T-cell (primary cell): Measurements from ENCODE around the gene NCAPG2. TPM values are rescaled to one million over a fixed set of nuclear protein-coding genes. Genes with fewer than 3 reads are reported as not detected.

Experiments used
- ATAC-seq, 4 experiments: fragments of 200-7000 bp in 3 of 4; fragments of 150-1000 bp in 1 of 4; cut with Tn5 transposase; replicated peaks in 1 of 4; 1 replicate in 3 of 4; 2 replicates in 1 of 4; pipeline ENCODE4 v1.10.0; 2021; ENCODE audit warnings: moderate library complexity in 3 of 4, mild to moderate bottlenecking in 2 of 4, moderate number of reproducible peaks in 1 of 4
- CTCF ChIA-PET, 2 donors: fragments of 300-600 bp; sonication (Branson Sonifier 250); formaldehyde crosslinking; loops; one replicate each; lab custom pipeline; 2022; ENCODE audit warnings: antibody characterized with exemption in 2 of 2; lab: Charles Lee
- POLR2A ChIA-PET, 2 donors: fragments of 300-600 bp; sonication (Branson Sonifier 250); formaldehyde crosslinking; loops; one replicate each; lab custom pipeline; 2022; ENCODE audit warnings: antibody characterized with exemption in 2 of 2; lab: Charles Lee
- DNase-seq, 35 experiments: peaks; one replicate each; pipeline versions ENCODE4 v3.0.0 to v3.0.0-alpha.2; 2013 to 2023
- H3K27ac ChIP-seq: one replicate; pipeline ENCODE4 v1.5.1; 2013; ENCODE audit warnings: low read length
- H3K27me3 ChIP-seq, 2 experiments: replicated peaks in 1 of 2; 1 replicate in 1 of 2; 2 replicates in 1 of 2; pipeline versions ENCODE4 v1.6.1 to v1.7.0; 2013; ENCODE audit warnings: low read length in 1 of 2, mixed read lengths in 1 of 2; ENCODE audit not compliant: control insufficient read depth in 2 of 2, insufficient read depth in 2 of 2; ENCODE audit errors: extremely low read depth in 1 of 2
- H3K36me3 ChIP-seq, 2 donors: 1 replicate in 1 of 2; 2 replicates in 1 of 2; pipeline versions ENCODE4 v1.6.1 to v1.7.0; 2013; ENCODE audit warnings: low read length in 1 of 2; ENCODE audit not compliant: control insufficient read depth in 2 of 2, insufficient read depth in 1 of 2; ENCODE audit errors: extremely low read depth in 1 of 2
- H3K4me1 ChIP-seq, 2 experiments: 1 replicate in 1 of 2; 2 replicates in 1 of 2; pipeline versions ENCODE4 v1.6.1 to v1.7.0; 2013; ENCODE audit warnings: low read length in 2 of 2, mixed read lengths in 1 of 2; ENCODE audit not compliant: insufficient read depth in 2 of 2, control insufficient read depth in 1 of 2; ENCODE audit errors: extremely low read depth in 1 of 2
- H3K4me3 ChIP-seq, 2 donors: 1 replicate in 1 of 2; 2 replicates in 1 of 2; pipeline versions ENCODE4 v1.5.1 to v1.7.0; 2013; ENCODE audit warnings: mild to moderate bottlenecking in 2 of 2, low read length in 1 of 2, moderate library complexity in 1 of 2; ENCODE audit not compliant: control insufficient read depth in 1 of 2; ENCODE audit errors: extremely low read depth in 1 of 2
- H3K9me3 ChIP-seq: 2 replicates; pipeline ENCODE4 v1.7.0; 2013
- H3K27ac Mint-ChIP-seq, 2 donors: one replicate each; pipeline ENCODE4 v1.8.0; 2020 to 2021; ENCODE audit warnings: mild to moderate bottlenecking in 2 of 2, mixed read lengths in 2 of 2
- H3K27me3 Mint-ChIP-seq, 2 donors: one replicate each; pipeline ENCODE4 v1.8.0; 2021 to 2022; ENCODE audit warnings: mixed read lengths in 2 of 2
- H3K36me3 Mint-ChIP-seq: one replicate; pipeline ENCODE4 v1.8.0; 2021; ENCODE audit warnings: mixed read lengths
- H3K4me1 Mint-ChIP-seq, 3 donors: one replicate each; pipeline ENCODE4 v1.8.0; 2020 to 2022; ENCODE audit warnings: mixed read lengths in 3 of 3, mild to moderate bottlenecking in 1 of 3
- H3K4me3 Mint-ChIP-seq, 3 donors: one replicate each; pipeline ENCODE4 v1.8.0; 2020 to 2022; ENCODE audit warnings: mild to moderate bottlenecking in 3 of 3, mixed read lengths in 3 of 3, moderate library complexity in 3 of 3
- H3K9me3 Mint-ChIP-seq, 3 donors: one replicate each; pipeline ENCODE4 v1.8.0; 2020 to 2022; ENCODE audit warnings: mixed read lengths in 3 of 3
- WGBS: methylation state at CpG from one replicate; pipeline ENCODE4 v1.1.5; 2013; ENCODE audit warnings: missing lambda C conversion rate; ENCODE audit not compliant: insufficient coverage; 5-methylcytosine and 5-hydroxymethylcytosine counted together
- total RNA-seq, 35 experiments: library from RNA in 6 of 35; stranded (reverse) in 6 of 35; fragments of 120-200 nt in 1 of 35; gene quantifications; one replicate each; pipeline versions ENCODE4 v1.2.1 to v1.2.4 and lab custom pipeline; 2013 to 2026

The NCAPG2 gene
- total RNA-seq, 5 donors from 2014 or later (not counting 1 experiment from before 2014, with no cell fraction given) = 6.2 to 14.7 (median 11.9) TPM

DNA sequence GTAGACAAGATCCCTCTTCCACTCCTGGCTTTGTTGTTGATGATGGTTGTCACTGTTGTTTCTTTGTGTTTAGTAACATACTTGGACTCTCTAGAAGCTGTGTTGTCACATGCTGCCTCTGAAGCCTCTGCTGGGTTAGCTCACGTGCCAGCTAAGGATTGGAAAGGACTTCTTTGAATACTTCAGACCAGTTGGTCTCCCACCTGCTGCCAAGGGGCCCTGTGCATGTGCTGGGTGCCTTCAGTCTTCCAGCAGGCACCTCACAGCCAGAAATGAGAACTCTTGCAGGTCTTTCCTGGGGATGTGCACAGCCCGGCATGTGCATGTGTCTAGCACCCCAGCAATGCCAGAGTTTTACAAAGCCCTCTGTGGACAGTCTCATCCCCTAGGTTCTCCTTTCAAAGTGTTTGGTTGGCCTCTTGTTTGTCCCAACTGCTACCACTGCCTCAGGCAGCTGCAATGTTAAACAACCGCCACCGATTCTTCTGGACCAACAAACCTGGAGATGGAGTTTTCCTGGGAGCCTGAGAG, 21.7 kb upstream of the NCAPG2 start:
- 88% methylated on average over 2 of the region's 4 CpGs for WGBS
- POLR2A ChIA-PET = no interaction called here

DNA sequence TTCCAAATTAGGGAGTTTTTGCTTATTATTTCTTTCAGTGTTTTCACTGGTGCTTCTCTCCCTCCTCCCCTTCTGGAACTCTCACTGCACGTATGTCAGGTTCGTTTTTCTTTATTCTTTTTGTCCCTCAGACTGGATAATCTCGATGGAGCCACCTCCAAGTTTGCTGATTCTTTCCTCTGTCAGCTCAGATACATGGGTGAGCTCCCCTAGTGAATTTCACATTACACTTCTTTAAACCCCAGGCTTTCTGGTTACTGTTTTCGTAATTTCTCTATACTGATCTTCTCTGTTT, 20.8 kb upstream of the NCAPG2 start:
- Histone ChIP-seq H3K9me3 (no peaks in the 10 kb centered on the region), H3K27me3 (no peaks in the 10 kb centered on the region), H3K36me3 (peaks cover 2 to 8% of the 10 kb centered on the region in 2 donors), H3K27ac (no peak overlapping the region), H3K4me1 (no peaks in the 10 kb centered on the region), H3K4me3 (no peak overlapping the region)
- peaks cover 8% of the 10 kb centered on the region for H3K36me3 Mint-ChIP-seq
- H3K4me3 Mint-ChIP-seq = no peak overlapping the region
- H3K27me3 Mint-ChIP-seq = no peaks in the 10 kb centered on the region
- no peak overlapping the region for H3K27ac Mint-ChIP-seq
- no peak for DNase-seq
- WGBS = 97% methylated on average over 3 of the region's 4 CpGs
- CTCF ChIA-PET = no interaction called here
- POLR2A ChIA-PET = interaction anchor here in 1 of 2 donors (0.6 kb wide), 1 partner anchor 18 kb away, joined by 6 read pairs; no protein-coding TSS in a partner anchor
- ATAC-seq = no peak
- H3K9me3 Mint-ChIP-seq = no peaks in the 10 kb centered on the region
- peaks cover 0 to 2% (median 0%) of the 10 kb centered on the region in 3 donors for H3K4me1 Mint-ChIP-seq

More for the DNA sequence above, 21.7 kb upstream of the NCAPG2 start:
- peaks cover 14% of the 10 kb centered on the region for H3K36me3 Mint-ChIP-seq
- no peaks in the 10 kb centered on the region for H3K27me3 Mint-ChIP-seq
- ATAC-seq (no peak), DNase-seq (no peak)
- H3K9me3 Mint-ChIP-seq = no peaks in the 10 kb centered on the region
- no peaks in the 10 kb centered on the region for H3K27me3 ChIP-seq
- H3K4me3 ChIP-seq = no peak overlapping the region
- H3K4me1 ChIP-seq = no peaks in the 10 kb centered on the region
- H3K27ac ChIP-seq = no peak overlapping the region
- H3K9me3 ChIP-seq = no peaks in the 10 kb centered on the region
- no peak overlapping the region for H3K4me3 Mint-ChIP-seq
- peaks cover 2 to 11% of the 10 kb centered on the region in 2 donors for H3K36me3 ChIP-seq
- H3K27ac Mint-ChIP-seq = no peak overlapping the region
- CTCF ChIA-PET = no interaction called here
- peaks cover 0 to 2% (median 0%) of the 10 kb centered on the region in 3 donors for H3K4me1 Mint-ChIP-seq

DNA sequence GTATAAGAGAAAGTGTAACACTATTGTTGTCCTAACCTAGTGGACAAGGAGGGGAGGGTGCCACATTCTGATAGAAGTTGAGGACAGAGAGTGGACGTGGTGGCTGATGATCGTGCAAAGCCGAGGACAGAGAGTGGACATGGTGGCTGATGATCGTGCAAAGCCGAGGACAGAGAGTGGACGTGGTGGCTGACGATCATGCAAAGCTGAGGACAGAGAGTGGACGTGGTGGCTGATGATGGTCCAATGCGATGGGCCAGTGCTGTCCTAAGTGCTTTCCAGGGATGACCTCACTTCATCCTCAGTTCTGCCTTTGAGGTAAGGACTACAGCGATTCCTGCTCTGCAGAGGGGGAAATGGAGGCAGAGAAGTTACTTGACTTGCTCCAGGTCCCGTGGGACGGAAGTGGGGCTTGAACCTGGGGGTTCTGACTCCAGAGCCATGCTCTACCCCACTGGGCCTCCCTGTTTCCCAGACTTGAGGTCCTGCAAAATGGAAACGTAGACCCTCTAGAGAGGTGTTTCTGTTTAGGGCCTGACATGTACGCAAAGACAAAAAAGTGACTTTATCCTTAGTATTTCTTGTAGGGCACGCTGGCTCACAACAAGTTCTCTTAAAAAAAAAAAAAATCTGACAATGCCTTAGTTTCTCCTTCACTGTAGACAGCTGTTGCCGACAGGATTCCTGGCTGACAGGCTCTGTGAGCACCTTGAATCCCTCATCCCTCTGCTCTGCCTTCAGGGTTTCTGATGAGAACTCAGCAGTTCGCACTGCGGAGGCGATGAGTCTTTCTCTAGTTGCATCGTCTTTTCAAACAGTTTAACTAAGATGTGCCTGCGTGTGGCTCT, 20.3 kb upstream of the NCAPG2 start:
- no peak for DNase-seq
- peaks cover 0 to 2% (median 0%) of the 10 kb centered on the region in 3 donors for H3K4me1 Mint-ChIP-seq
- no peaks in the 10 kb centered on the region for H3K4me1 ChIP-seq
- H3K4me3 ChIP-seq = no peak overlapping the region
- H3K36me3 ChIP-seq = peaks cover 2 to 3% of the 10 kb centered on the region in 2 donors
- H3K36me3 Mint-ChIP-seq = peaks cover 3% of the 10 kb centered on the region
- ChIA-PET POLR2A (no interaction called here), CTCF (no interaction called here)
- no peak for ATAC-seq
- H3K9me3 ChIP-seq = no peaks in the 10 kb centered on the region
- H3K27me3 Mint-ChIP-seq = no peaks in the 10 kb centered on the region
- no peak overlapping the region for H3K27ac Mint-ChIP-seq
- WGBS = 92% methylated on average over 15 of the region's 21 CpGs
- no peak overlapping the region for H3K4me3 Mint-ChIP-seq
- no peaks in the 10 kb centered on the region for H3K27me3 ChIP-seq
- H3K9me3 Mint-ChIP-seq = no peaks in the 10 kb centered on the region
- H3K27ac ChIP-seq = no peak overlapping the region

DNA sequence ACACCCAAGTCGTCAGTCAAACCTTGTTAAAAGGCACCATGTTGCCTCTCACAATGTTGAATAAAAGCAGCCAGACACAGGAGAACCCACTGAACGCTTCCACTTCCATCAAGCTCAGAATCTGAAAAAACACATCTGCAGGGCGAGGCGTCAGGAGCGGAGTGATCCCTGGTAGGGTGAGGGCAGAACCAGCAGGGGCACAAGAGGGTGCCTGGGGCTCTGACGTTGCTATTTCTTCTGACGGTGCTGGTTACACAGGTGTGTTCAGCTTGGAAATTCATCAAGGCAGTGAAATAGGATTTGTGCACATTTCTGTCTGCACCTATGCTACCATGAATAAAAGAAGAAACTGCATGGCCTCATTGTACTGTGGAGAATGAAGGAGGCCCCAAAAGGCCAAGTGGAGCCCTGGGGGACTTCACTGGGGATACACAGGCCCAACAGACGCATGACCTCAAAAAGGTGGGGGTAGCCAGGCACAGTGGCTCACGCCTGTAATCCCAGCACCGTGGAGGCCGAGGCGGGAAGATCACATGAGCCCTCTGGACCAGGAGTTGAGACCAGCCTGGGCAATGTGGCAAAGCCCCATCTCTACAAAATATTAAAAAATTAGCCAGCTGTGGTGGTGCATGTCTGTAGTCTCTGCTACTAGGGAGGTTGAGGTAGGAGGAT, 19.2 kb upstream of the NCAPG2 start:
- CTCF ChIA-PET = no interaction called here
- Mint-ChIP-seq H3K27ac (no peak overlapping the region), H3K4me1 (peaks cover 0 to 2% (median 0%) of the 10 kb centered on the region in 3 donors), H3K9me3 (no peaks in the 10 kb centered on the region), H3K27me3 (peaks cover 0 to under 1% of the 10 kb centered on the region in 2 donors), H3K36me3 (no peaks in the 10 kb centered on the region), H3K4me3 (no peak overlapping the region)
- POLR2A ChIA-PET = no interaction called here
- WGBS = 93% methylated on average over 11 of the region's 12 CpGs
- Histone ChIP-seq H3K27me3 (no peaks in the 10 kb centered on the region), H3K36me3 (peaks cover 0 to 2% of the 10 kb centered on the region in 2 donors), H3K4me1 (no peaks in the 10 kb centered on the region), H3K4me3 (no peak overlapping the region), H3K9me3 (no peaks in the 10 kb centered on the region), H3K27ac (no peak overlapping the region)
- ATAC-seq (no peak), DNase-seq (no peak)

DNA sequence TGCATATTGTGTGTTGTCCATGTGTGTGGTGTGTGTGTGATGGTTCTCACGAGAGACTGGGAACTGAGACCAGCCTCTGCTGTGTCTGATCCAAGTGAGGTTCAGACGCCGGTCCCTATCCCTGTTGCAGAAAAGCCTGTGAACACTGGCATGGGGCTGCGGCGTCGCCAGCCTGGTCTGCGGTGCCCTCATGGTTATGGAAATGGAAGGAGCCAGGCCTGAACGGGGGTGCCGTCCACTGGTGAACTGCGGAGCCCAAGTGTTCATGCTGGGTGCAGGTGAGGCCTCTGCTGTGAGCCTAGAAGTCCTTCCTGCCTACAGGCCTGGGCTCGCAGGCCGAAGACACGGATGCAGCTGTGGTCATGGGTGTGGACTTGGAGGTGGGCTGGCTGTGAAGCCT, 18.7 kb upstream of the NCAPG2 start:
- H3K4me1 ChIP-seq = no peaks in the 10 kb centered on the region
- no peaks in the 10 kb centered on the region for H3K36me3 Mint-ChIP-seq
- WGBS = 97% methylated on average over 8 of the region's 13 CpGs
- H3K4me3 Mint-ChIP-seq = no peak overlapping the region
- H3K4me1 Mint-ChIP-seq = no peaks in the 10 kb centered on the region
- CTCF ChIA-PET = no interaction called here
- DNase-seq = no peak
- peak in 1 of 4 experiments; percentile 16 for ATAC-seq
- H3K36me3 ChIP-seq = no peaks in the 10 kb centered on the region
- no peak overlapping the region for H3K27ac ChIP-seq
- H3K27me3 ChIP-seq = peaks cover 0 to 2% of the 10 kb centered on the region in 2 experiments
- peaks cover 3 to 4% of the 10 kb centered on the region in 2 donors for H3K27me3 Mint-ChIP-seq
- H3K9me3 Mint-ChIP-seq = no peaks in the 10 kb centered on the region
- H3K9me3 ChIP-seq = no peaks in the 10 kb centered on the region
- no peak overlapping the region for H3K27ac Mint-ChIP-seq
- POLR2A ChIA-PET = no interaction called here
- H3K4me3 ChIP-seq = no peak overlapping the region

DNA sequence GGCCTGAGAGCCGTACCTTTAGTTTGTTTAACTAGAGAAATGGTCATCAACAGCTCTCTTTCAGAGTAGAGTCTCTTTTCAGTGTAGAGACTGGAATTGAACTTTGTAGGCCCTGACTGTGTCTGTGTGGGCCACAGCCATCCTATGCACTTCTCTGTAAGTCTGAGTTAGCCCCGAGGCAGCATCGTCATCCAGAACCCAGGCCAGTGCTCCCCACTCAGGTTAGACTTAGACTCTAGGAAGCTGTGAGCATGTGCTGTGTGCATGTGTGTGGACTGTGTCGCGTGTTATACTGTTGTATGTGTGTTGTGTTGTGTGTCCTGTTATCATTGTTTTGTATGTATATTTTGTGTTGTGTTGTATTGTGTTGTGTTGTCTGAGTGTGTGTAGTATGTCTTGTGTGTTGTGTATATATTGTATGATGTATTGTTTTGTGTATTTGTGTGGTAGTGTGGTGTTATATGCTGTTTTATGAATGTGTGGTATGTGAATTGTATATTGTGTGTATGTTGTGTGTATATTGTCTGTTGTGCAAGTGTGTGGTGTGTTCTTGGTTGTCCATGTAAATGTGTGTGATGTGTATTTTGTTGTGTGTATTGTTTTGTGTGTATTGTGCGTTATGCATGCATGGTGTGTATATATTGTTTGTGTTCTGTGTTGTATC, 18.1 kb upstream of the NCAPG2 start:
- ATAC-seq (peak in 1 of 4 experiments; percentile 24), DNase-seq (no peak)
- no peaks in the 10 kb centered on the region for H3K9me3 Mint-ChIP-seq
- Histone ChIP-seq H3K9me3 (no peaks in the 10 kb centered on the region), H3K4me1 (no peaks in the 10 kb centered on the region), H3K36me3 (no peaks in the 10 kb centered on the region), H3K4me3 (no peak overlapping the region), H3K27me3 (peaks cover 0 to 2% of the 10 kb centered on the region in 2 experiments), H3K27ac (no peak overlapping the region)
- H3K36me3 Mint-ChIP-seq = no peaks in the 10 kb centered on the region
- H3K27me3 Mint-ChIP-seq = peaks cover 6 to 7% of the 10 kb centered on the region in 2 donors
- WGBS = 100% methylated on average over 5 of the region's 6 CpGs
- ChIA-PET CTCF (no interaction called here), POLR2A (no interaction called here)
- H3K4me1 Mint-ChIP-seq = no peaks in the 10 kb centered on the region
- H3K27ac Mint-ChIP-seq = no peak overlapping the region
- no peak overlapping the region for H3K4me3 Mint-ChIP-seq
